ENCODE data around the gene ABR.
"Not testable (repeated sequence)": the region's sequence is repeated elsewhere in the genome, so short reads cannot be mapped to it uniquely, and the experiment has no call there.

ABR gene

GRCh38 chr17:1120596-1121441, 59.0 kb downstream of the ABR start:
- DNase-seq (ENCODE audit: low read depth): no peak

DNA sequence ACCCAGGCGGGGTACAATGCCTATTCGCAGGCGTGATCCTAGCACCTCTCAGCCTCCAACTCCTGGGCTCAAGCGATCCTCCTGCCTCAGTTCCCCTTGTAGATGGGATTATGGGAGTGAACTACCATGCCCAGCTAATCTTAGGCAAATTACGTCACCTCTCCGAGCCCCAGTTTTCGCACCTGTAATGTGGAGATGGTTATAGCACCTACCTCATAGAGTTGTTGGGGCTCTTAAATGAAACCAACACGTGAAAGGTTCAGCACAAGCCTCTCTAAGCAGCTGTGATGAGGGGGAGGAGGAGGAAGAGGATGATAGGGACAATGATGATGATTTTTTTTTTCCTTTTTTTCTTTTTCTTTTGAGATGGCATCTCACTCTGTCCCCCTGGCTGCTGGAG, 59.9 kb downstream of the ABR start:
- DNase-seq (ENCODE audit: low read depth): no peak

DNA sequence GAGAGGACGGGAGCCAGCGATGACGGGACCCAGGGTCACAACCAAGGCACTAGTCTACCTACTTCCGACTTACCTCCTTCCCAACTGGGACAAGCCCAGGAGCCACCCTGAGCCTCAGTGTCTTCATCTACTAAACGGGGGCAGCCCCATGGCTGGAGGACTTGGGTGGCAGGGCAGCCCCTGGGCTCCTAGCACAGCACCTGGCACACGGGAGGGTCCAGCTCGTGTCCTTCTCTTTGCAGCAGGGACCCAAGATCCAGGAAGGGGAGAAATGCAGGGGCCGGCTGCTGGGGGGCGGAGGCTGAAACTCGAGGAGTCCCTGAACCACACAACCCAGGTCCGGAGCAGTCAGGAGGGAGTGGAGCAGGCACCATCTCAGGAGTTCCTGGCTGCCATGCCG, 63.2 kb downstream of the ABR start:
- no peak for DNase-seq (ENCODE audit: low read depth)

GRCh38 chr17:1112875-1113274, 66.9 kb downstream of the ABR start:
- DNase-seq (ENCODE audit: low read depth): no peak

DNA sequence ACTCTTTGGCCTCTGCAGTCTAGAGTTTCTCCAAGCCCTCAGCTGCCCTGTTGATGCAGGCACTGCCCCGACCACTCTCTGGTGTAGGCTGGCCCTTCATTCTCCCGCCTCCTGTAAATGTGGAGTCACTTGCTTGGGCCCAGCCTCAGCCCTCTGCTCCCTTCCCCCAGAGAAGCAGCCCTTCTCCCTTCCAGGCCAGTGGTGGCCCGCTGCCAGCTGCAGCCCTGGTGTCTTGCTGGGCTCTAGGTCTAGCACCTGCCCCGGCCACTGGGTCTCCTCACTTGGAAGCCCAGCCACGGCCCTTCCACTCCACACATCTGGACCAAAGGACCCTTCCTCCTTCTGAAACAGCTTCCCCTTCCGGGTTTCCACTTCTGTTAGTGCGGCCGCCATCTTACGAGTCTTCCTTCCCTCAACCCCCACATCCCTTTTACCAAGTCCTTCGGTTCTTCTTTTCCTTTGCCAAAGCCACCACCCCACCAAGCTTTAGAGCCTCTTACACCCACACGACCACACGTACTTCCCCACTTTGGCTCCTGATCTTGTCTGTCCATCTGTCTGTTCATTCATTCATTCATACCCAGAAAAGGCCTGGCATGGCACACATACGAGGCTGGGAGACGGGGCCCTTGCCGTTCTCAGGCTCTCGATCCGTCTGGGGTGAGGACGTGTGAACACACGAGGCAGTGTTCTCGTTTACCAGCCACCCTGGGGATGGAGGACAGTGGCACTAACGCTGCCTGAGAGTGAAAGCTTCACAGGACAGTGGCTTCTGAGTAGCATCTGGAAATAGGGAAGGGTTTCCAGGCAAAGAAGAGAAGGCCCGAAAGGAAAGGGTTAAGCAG, 68.0 kb downstream of the ABR start:
- no peak for DNase-seq (ENCODE audit: low read depth)

DNA sequence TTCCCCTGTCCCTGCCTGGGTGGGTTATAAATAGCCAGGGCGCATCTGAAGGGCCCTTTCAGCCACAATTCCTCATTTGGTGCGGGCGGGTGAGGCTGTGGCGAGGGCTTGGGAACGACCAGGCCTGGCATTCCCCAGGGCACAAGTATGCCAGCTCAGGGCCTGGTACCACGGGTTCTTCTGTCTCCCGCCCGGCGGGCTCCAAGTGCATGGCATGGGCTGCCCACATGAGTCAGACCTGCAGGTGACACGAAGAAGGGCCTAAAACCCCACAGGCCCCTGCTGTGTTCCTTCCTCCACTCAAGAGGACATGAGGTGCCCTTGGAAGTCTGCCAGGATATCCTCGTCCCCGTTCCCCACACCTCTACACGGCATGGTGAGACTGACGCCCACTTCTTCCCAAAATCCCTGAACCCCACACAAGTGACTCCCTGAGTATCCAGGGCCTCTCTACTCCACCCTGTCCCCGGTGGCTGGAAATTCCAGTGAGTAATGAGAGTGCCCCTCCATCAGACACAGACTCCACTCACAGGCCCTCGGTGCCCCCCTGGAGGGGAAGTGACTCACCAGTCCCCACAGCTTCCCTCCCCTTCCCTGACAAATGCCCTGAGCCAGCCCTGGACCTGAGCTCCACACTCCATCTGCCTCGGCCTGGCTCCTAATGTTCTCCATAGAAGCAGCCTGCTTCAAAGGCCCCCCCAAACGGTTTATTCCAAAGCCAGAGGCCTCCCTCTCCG, 68.8 kb downstream of the ABR start:
- DNase-seq (ENCODE audit: low read depth): no peak

GRCh38 chr17:1110541-1110861, 69.3 kb downstream of the ABR start:
- no peak for DNase-seq (ENCODE audit: low read depth)

GRCh38 chr17:1109606-1110540, 69.9 kb downstream of the ABR start:
- no peak for DNase-seq (ENCODE audit: low read depth)

GRCh38 chr17:1108765-1109605, 70.8 kb downstream of the ABR start:
- DNase-seq (ENCODE audit: low read depth): peak; percentile 38

DNA sequence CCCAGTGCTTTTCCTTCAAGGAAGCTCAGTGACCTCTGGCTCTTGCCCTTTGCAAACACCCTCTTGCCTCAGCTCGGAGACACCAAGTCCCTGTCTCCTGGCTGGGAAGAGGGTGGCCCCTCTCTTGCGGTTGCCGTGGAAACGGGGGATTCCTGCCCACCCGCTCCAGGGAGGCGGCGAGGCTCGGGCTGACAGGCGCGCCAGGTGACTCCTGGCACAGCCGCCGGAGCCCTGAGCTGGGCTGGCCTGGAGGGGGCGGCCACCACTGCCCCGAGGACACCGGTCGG, 71.4 kb downstream of the ABR start:
- DNase-seq (ENCODE audit: low read depth): no peak

- no peak for DNase-seq (ENCODE audit: low read depth)
Observed at GRCh38 chr17:1107777-1108477, 71.9 kb downstream of the ABR start.

GRCh38 chr17:1107083-1107776, 72.6 kb downstream of the ABR start:
- no peak for DNase-seq (ENCODE audit: low read depth)

DNA sequence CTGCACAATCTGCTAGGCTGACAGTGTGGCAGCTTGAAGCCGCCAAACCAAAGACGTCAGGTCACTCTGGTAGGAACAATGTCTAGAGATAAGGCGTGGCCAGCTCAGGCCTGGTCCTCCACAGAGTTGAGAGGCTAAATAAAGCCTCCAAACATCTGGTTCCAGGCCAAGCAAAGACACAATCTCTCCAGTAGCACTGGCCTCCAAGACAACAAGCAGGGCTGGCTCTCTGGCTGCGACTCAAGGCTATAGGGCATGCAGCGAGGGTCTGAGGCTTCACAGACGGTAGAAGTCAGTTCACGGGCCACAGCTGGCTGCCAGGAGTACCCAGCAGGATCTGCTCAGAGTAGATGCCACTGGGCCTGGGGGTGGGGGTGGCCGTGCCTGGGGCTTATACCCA, 75.6 kb downstream of the ABR start:
- no peak for DNase-seq (ENCODE audit: low read depth)

GRCh38 chr17:1100382-1100781, 79.4 kb downstream of the ABR start:
- no peak for DNase-seq (ENCODE audit: low read depth)

DNA sequence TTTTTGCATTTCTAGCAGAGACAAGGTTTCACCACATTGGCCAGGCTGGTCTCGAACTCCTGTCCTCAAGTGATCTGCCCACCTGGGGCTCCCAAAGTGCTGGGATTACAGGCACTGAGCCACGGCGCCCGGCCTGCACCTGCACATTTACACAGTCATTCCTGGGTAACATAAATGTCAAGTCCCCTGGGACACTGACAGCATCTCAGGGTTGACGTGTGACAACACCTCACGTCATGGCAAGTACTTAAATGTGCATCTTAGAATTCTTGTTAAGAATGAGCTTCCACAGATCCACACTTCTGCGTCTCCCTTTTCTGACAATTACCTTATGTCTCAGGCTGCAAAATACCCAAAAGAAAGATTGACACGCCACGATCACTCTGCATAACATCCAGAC, 80.5 kb downstream of the ABR start:
- DNase-seq (ENCODE audit: low read depth): no peak

- DNase-seq (ENCODE audit: low read depth): not testable (repeated sequence)
Observed at GRCh38 chr17:1097972-1098744, 81.6 kb downstream of the ABR start.

GRCh38 chr17:1096215-1096614, 83.6 kb downstream of the ABR start:
- DNase-seq (ENCODE audit: low read depth): no peak

GRCh38 chr17:1095853-1096173, 84.0 kb downstream of the ABR start:
- DNase-seq (ENCODE audit: low read depth): no peak

Data from stimulated activated CD8-positive, alpha-beta memory T cell treated with anti-CD3 and anti-CD28 coated beads, Interleukin-15, amount 100 ng/mL, for 24 hours (primary cell).